ENCODE data around the gene HES4. TPM values are rescaled to one million over a fixed set of nuclear protein-coding genes. Genes with fewer than 3 reads are reported as not detected.

Gene HES4
- total RNA-seq, 1 donor from 2014 or later, result 149 TPM

- H3K36me3 ChIP-seq (ENCODE audit: insufficient read depth, low read length), result no peaks in the 10 kb centered on the region
- FAIRE-seq (no peak), DNase-seq (ENCODE audit: low read depth) (no peak)
- no peak overlapping the region for H3K4me2 ChIP-seq (ENCODE audit: low read length)
- no peaks in the 10 kb centered on the region for H3K9me3 ChIP-seq (ENCODE audit: insufficient read depth, low read depth, low read length)
- no peak overlapping the region for H3K27ac ChIP-seq (ENCODE audit: low read depth, low read length)
- H3K4me3 ChIP-seq (ENCODE audit: insufficient read depth, low read depth, low read length), result no peak overlapping the region
- H3K27me3 Mint-ChIP-seq (ENCODE audit: low read depth, unreplicated experiment), result no peaks in the 10 kb centered on the region
- no peak overlapping the region for H3K9ac ChIP-seq (ENCODE audit: low read length)
- TF ChIP-seq CTCF (IDR thresholded peaks at IDR 0.05; ENCODE audit: insufficient read depth, low read depth, low read length) (no peak), EZH2 (IDR thresholded peaks at IDR 0.05; ENCODE audit: insufficient read depth, low read length) (no peak)
- H2AFZ ChIP-seq (ENCODE audit: low read depth, low read length), result no peak overlapping the region
- H3K9me3 Mint-ChIP-seq (ENCODE audit: unreplicated experiment), result no peaks in the 10 kb centered on the region
- H3K79me2 ChIP-seq (ENCODE audit: insufficient read depth, low read length), result peaks cover 18% of the 10 kb centered on the region
- H3K36me3 Mint-ChIP-seq (ENCODE audit: low read depth, unreplicated experiment), result peaks cover 13% of the 10 kb centered on the region
- peaks cover 3% of the 10 kb centered on the region for H3K4me1 ChIP-seq (ENCODE audit: insufficient read depth, low read length)
- H3K27ac Mint-ChIP-seq (ENCODE audit: unreplicated experiment), result no peak overlapping the region
- no peaks in the 10 kb centered on the region for H3K27me3 ChIP-seq (ENCODE audit: insufficient read depth, low read length)
- H4K20me1 ChIP-seq (ENCODE audit: insufficient read depth, low read length), result peaks cover 39% of the 10 kb centered on the region
- no peak overlapping the region for H3K4me3 Mint-ChIP-seq (ENCODE audit: unreplicated experiment)
- no peaks in the 10 kb centered on the region for H3K4me1 Mint-ChIP-seq (ENCODE audit: low read depth, unreplicated experiment)
These were observed 45.2 kb upstream of the HES4 start for GRCh38 chr1:1045129-1045528.

- Histone ChIP-seq H3K9me3 (ENCODE audit: insufficient read depth, low read depth, low read length) (no peaks in the 10 kb centered on the region), H3K79me2 (ENCODE audit: insufficient read depth, low read length) (peaks cover 18% of the 10 kb centered on the region), H2AFZ (ENCODE audit: low read depth, low read length) (no peak overlapping the region), H3K4me3 (ENCODE audit: insufficient read depth, low read depth, low read length) (no peak overlapping the region), H3K9ac (ENCODE audit: low read length) (no peak overlapping the region), H3K27ac (ENCODE audit: low read depth, low read length) (no peak overlapping the region), H3K27me3 (ENCODE audit: insufficient read depth, low read length) (no peaks in the 10 kb centered on the region), H3K4me1 (ENCODE audit: insufficient read depth, low read length) (peaks cover 7% of the 10 kb centered on the region), H3K36me3 (ENCODE audit: insufficient read depth, low read length) (no peaks in the 10 kb centered on the region), H3K4me2 (ENCODE audit: low read length) (no peak overlapping the region), H4K20me1 (ENCODE audit: insufficient read depth, low read length) (peaks cover 45% of the 10 kb centered on the region)
- H3K4me1 Mint-ChIP-seq (ENCODE audit: low read depth, unreplicated experiment), result peaks cover under 1% of the 10 kb centered on the region
- DNase-seq (ENCODE audit: low read depth), result no peak
- H3K27me3 Mint-ChIP-seq (ENCODE audit: low read depth, unreplicated experiment), result no peaks in the 10 kb centered on the region
- no peak for FAIRE-seq
- TF ChIP-seq CTCF (IDR thresholded peaks at IDR 0.05; ENCODE audit: insufficient read depth, low read depth, low read length) (no peak), EZH2 (IDR thresholded peaks at IDR 0.05; ENCODE audit: insufficient read depth, low read length) (no peak)
- H3K27ac Mint-ChIP-seq (ENCODE audit: unreplicated experiment), result no peak overlapping the region
- H3K9me3 Mint-ChIP-seq (ENCODE audit: unreplicated experiment), result no peaks in the 10 kb centered on the region
- no peak overlapping the region for H3K4me3 Mint-ChIP-seq (ENCODE audit: unreplicated experiment)
- H3K36me3 Mint-ChIP-seq (ENCODE audit: low read depth, unreplicated experiment), result peaks cover 13% of the 10 kb centered on the region
These were observed 44.7 kb upstream of the HES4 start for GRCh38 chr1:1044455-1045078.

DNA sequence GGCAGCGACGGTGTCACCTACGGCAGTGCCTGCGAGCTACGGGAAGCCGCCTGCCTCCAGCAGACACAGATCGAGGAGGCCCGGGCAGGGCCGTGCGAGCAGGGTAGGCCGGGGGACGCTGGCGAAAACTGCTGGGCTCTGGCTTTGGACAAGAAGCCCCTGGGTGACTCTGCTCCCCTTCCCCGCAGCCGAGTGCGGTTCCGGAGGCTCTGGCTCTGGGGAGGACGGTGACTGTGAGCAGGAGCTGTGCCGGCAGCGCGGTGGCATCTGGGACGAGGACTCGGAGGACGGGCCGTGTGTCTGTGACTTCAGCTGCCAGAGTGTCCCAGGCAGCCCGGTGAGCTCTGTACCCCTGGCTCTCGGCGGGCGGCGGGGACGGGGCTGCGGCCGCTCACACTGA lies 44.0 kb upstream of the HES4 start:
- no peak overlapping the region for H3K4me3 Mint-ChIP-seq (ENCODE audit: unreplicated experiment)
- TF ChIP-seq EZH2 (IDR thresholded peaks at IDR 0.05; ENCODE audit: insufficient read depth, low read length), result no peak
- no peak overlapping the region for H3K27ac Mint-ChIP-seq (ENCODE audit: unreplicated experiment)
- peaks cover 2% of the 10 kb centered on the region for H3K4me1 Mint-ChIP-seq (ENCODE audit: low read depth, unreplicated experiment)
- Histone ChIP-seq H3K9ac (ENCODE audit: low read length) (no peak overlapping the region), H3K4me1 (ENCODE audit: insufficient read depth, low read length) (peaks cover 7% of the 10 kb centered on the region), H2AFZ (ENCODE audit: low read depth, low read length) (no peak overlapping the region), H3K4me2 (ENCODE audit: low read length) (no peak overlapping the region), H3K36me3 (ENCODE audit: insufficient read depth, low read length) (no peaks in the 10 kb centered on the region), H3K27me3 (ENCODE audit: insufficient read depth, low read length) (no peaks in the 10 kb centered on the region), H3K27ac (ENCODE audit: low read depth, low read length) (no peak overlapping the region), H3K79me2 (ENCODE audit: insufficient read depth, low read length) (peaks cover 18% of the 10 kb centered on the region), H3K4me3 (ENCODE audit: insufficient read depth, low read depth, low read length) (no peak overlapping the region), H3K9me3 (ENCODE audit: insufficient read depth, low read depth, low read length) (no peaks in the 10 kb centered on the region), H4K20me1 (ENCODE audit: insufficient read depth, low read length) (peaks cover 51% of the 10 kb centered on the region)
- FAIRE-seq (no peak), DNase-seq (ENCODE audit: low read depth) (no peak)
- H3K36me3 Mint-ChIP-seq (ENCODE audit: low read depth, unreplicated experiment), result peaks cover 13% of the 10 kb centered on the region
- H3K9me3 Mint-ChIP-seq (ENCODE audit: unreplicated experiment), result no peaks in the 10 kb centered on the region
- H3K27me3 Mint-ChIP-seq (ENCODE audit: low read depth, unreplicated experiment), result no peaks in the 10 kb centered on the region
